Lung microvascular endothelial cell (primary cell): ENCODE data around the gene RNF223. TPM values are rescaled to one million over a fixed set of nuclear protein-coding genes. Genes with fewer than 3 reads are reported as not detected.
"Not testable (repeated sequence)": the region's sequence is repeated elsewhere in the genome, so short reads cannot be mapped to it uniquely, and the experiment has no call there.

Source experiments
- DNase-seq, 2 donors: peaks; one replicate each; pipeline versions ENCODE4 v3.0.0 to v3.0.0-alpha.2; 2010; ENCODE audit warnings: low read depth in 2 of 2
- total RNA-seq: library from RNA; depleted of rRNA; stranded (reverse); fragments of >200 nt; gene quantifications from 2 replicates; pipeline ENCODE4 v1.2.1, GENCODE V29; 2014

Gene RNF223
- total RNA-seq, 1 donor from 2014 or later, result not detected

- no peak for DNase-seq
Measured at GRCh38 chr1:1060281-1061000, 13.7 kb downstream of the RNF223 start.

- DNase-seq, result peak; percentile 62 to 66
Measured at GRCh38 chr1:1059494-1060280, 14.4 kb downstream of the RNF223 start.

GRCh38 chr1:1058921-1059493, 15.1 kb downstream of the RNF223 start:
- peak in 1 of 2 donors; percentile 21 for DNase-seq

- no peak for DNase-seq
Measured at GRCh38 chr1:1058088-1058905, 15.8 kb downstream of the RNF223 start.

GRCh38 chr1:1057769-1058087, 16.4 kb downstream of the RNF223 start:
- not testable (repeated sequence) for DNase-seq

GRCh38 chr1:1055841-1056736, 18.0 kb downstream of the RNF223 start:
- no peak for DNase-seq

- no peak for DNase-seq
Measured at GRCh38 chr1:1054971-1055370, 19.1 kb downstream of the RNF223 start.

- no peak for DNase-seq
Measured at GRCh38 chr1:1054099-1054700, 19.9 kb downstream of the RNF223 start.

- DNase-seq, result no peak
Measured at GRCh38 chr1:1053682-1054081, 20.4 kb downstream of the RNF223 start.

- no peak for DNase-seq
Measured at GRCh38 chr1:1053022-1053421, 21.1 kb downstream of the RNF223 start.

GRCh38 chr1:1052003-1052840, 21.9 kb downstream of the RNF223 start:
- DNase-seq, result no peak

GRCh38 chr1:1051127-1051810, 22.8 kb downstream of the RNF223 start:
- DNase-seq, result no peak

GRCh38 chr1:1050577-1051052, 23.5 kb downstream of the RNF223 start:
- peak in 1 of 2 donors; percentile 53 for DNase-seq

GRCh38 chr1:1049318-1050165, 24.6 kb downstream of the RNF223 start:
- DNase-seq, result no peak

GRCh38 chr1:1048765-1049164, 25.3 kb downstream of the RNF223 start:
- no peak for DNase-seq

GRCh38 chr1:1047963-1048362, 26.1 kb downstream of the RNF223 start:
- no peak for DNase-seq

GRCh38 chr1:1047407-1047806, 26.7 kb downstream of the RNF223 start:
- no peak for DNase-seq

- DNase-seq, result no peak
Measured at GRCh38 chr1:1046767-1047166, 27.3 kb downstream of the RNF223 start.
